Psoas muscle (tissue), 8 donors: ENCODE measurements around the gene DOK7. TPM values are rescaled to one million over a fixed set of nuclear protein-coding genes. Genes with fewer than 3 reads are reported as not detected.

Source experiments
- ATAC-seq, 4 donors: fragments of 200-7000 bp; cut with Tn5 transposase; one replicate each; pipeline ENCODE4 v1.9.1; 2020; ENCODE audit warnings: moderate library complexity in 3 of 4, mild to moderate bottlenecking in 2 of 4
- DNase-seq, 2 donors: peaks; one replicate each; pipeline ENCODE4 v3.0.0-alpha.2; 2020
- H3K27ac ChIP-seq: fragments of 200-600 bp; one replicate; pipeline ENCODE4 v1.8.0; 2022
- H3K27me3 ChIP-seq, 3 donors: fragments of 200-600 bp in 1 of 3; one replicate each; pipeline versions ENCODE4 v1.6.1 to v1.8.0; 2013 to 2022; ENCODE audit warnings: low read length in 2 of 3, mild to moderate bottlenecking in 2 of 3, moderate library complexity in 1 of 3; ENCODE audit not compliant: insufficient read depth in 3 of 3
- H3K36me3 ChIP-seq, 2 donors: fragments of 200-600 bp in 1 of 2; one replicate each; pipeline versions ENCODE4 v1.6.1 to v1.8.0; 2013 to 2022; ENCODE audit warnings: low read depth in 1 of 2, mild to moderate bottlenecking in 1 of 2, moderate library complexity in 1 of 2; ENCODE audit not compliant: insufficient read depth in 1 of 2
- H3K4me1 ChIP-seq: fragments of 200-600 bp; one replicate; pipeline ENCODE4 v1.8.0; 2022
- H3K4me3 ChIP-seq: fragments of 200-600 bp; one replicate; pipeline ENCODE4 v1.8.0; 2022; ENCODE audit warnings: mild to moderate bottlenecking
- H3K9me3 ChIP-seq: fragments of 200-600 bp; one replicate; pipeline ENCODE4 v1.8.0; 2022
- WGBS, 3 donors: extraction: QIAGEN DNeasy Blood & Tissue Kit; methylation state at CpG; one replicate each; pipeline versions ENCODE4 v1.1.6 to v1.1.7; 2013; 5-methylcytosine and 5-hydroxymethylcytosine counted together
- intact Hi-C, 2 donors: fragments of 100-400 bp; cut with DNase I; formaldehyde crosslinking; loops; one replicate each; pipeline versions ENCODE4 v1.11.0 to v1.14.2; 2022
- polyA plus RNA-seq, 3 donors: library from polyadenylated mRNA; stranded (reverse); fragments of 200-250 nt; gene quantifications; one replicate each; pipeline ENCODE4 v1.2.3, GENCODE V29; 2013
- total RNA-seq, 4 donors: library from RNA; stranded (reverse); fragmentation: NEBNext Ultra II Directional in 2 of 4; extraction: Animal tissue kit (Norgen Biotek cat#: 25700) in 2 of 4; gene quantifications; one replicate each; pipeline versions ENCODE4 v1.2.1 to v1.2.4, GENCODE V29; 2021 to 2023
- TF ChIP-seq, protein P1 (sequence below): fragments of 200-600 bp; IDR thresholded peaks from one replicate; pipeline ENCODE4 v1.8.0; 2022; ENCODE audit warnings: antibody characterized with exemption
- donor health status: healthy with polysubstance abuse.
- donor health status: DM: no; HTN: no; CAD: no; lungs with moderate emphysema.
- donor health status: Bipolar disorder and iron deficiency.
- donor health status: healthy.
- donor health status: DM: yes; HTN: yes; CAD: no.
- donor health status: DM: no; HTN: no; CAD: no.
- donor health status: DM: no; HTN: no; CAD: no.
- donor health status: DM: yes; HTN: yes; CAD: no.

The DOK7 gene
- total and polyA plus RNA-seq, 7 donors, result 3.4 to 48.6 (median 21.5) TPM

DNA sequence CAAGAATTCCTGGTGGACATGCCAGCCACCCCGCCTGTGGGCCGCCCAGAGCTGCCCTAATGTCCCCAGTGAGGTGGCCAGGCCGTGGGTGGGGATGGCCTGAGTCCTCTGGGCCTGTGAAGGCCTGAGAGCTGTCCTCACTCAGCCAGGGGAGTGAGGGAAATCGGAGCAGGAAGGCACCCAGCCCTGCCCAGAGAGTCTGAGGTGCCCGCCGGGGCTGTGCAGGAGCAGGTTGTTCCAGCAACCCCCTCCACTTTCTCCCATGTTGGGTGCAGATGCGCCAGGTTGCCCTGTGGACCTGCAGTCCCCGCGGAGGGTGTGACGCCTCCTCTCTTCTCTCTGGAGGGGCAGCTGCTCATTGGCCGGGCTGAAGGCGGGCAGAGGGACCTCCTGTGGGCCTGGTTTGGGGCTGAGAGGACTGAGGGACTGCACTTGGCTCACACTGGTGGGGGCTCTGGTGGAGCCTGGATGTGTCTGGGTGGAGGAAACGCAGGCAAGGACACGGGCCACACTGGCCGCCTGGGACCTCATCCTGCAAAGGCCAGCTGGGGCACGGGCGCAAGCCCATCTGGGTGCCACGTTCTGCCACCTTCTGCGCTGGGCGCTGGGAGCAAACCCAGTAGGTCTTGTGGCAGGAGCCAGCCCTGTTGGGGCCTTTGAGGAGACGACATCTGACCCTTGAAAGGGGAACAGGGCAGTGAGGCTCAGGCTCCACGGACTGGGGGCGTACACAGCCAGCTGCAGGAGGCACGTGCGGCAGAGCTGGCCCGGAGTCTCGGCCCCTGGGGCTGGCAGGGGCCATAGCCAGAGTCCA lies 14.0 kb downstream of the DOK7 start:
- H3K4me3 ChIP-seq, result no peak overlapping the region
- H3K9me3 ChIP-seq, result no peaks in the 10 kb centered on the region
- H3K27ac ChIP-seq, result no peak overlapping the region
- intact Hi-C loops, result no loop called here
- TF ChIP-seq, protein P1, sequence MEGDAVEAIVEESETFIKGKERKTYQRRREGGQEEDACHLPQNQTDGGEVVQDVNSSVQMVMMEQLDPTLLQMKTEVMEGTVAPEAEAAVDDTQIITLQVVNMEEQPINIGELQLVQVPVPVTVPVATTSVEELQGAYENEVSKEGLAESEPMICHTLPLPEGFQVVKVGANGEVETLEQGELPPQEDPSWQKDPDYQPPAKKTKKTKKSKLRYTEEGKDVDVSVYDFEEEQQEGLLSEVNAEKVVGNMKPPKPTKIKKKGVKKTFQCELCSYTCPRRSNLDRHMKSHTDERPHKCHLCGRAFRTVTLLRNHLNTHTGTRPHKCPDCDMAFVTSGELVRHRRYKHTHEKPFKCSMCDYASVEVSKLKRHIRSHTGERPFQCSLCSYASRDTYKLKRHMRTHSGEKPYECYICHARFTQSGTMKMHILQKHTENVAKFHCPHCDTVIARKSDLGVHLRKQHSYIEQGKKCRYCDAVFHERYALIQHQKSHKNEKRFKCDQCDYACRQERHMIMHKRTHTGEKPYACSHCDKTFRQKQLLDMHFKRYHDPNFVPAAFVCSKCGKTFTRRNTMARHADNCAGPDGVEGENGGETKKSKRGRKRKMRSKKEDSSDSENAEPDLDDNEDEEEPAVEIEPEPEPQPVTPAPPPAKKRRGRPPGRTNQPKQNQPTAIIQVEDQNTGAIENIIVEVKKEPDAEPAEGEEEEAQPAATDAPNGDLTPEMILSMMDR, result no peak
- H3K36me3 ChIP-seq, result peaks cover 0 to 7% of the 10 kb centered on the region in 2 donors
- DNase-seq (peak; percentile 6 to 44), ATAC-seq (no peak)
- 74 to 86% (median 78%) methylated on average over 27 of the region's 27 CpGs for WGBS, 3 donors
- H3K27me3 ChIP-seq, result no peaks in the 10 kb centered on the region
- H3K4me1 ChIP-seq, result peaks cover 34% of the 10 kb centered on the region

DNA sequence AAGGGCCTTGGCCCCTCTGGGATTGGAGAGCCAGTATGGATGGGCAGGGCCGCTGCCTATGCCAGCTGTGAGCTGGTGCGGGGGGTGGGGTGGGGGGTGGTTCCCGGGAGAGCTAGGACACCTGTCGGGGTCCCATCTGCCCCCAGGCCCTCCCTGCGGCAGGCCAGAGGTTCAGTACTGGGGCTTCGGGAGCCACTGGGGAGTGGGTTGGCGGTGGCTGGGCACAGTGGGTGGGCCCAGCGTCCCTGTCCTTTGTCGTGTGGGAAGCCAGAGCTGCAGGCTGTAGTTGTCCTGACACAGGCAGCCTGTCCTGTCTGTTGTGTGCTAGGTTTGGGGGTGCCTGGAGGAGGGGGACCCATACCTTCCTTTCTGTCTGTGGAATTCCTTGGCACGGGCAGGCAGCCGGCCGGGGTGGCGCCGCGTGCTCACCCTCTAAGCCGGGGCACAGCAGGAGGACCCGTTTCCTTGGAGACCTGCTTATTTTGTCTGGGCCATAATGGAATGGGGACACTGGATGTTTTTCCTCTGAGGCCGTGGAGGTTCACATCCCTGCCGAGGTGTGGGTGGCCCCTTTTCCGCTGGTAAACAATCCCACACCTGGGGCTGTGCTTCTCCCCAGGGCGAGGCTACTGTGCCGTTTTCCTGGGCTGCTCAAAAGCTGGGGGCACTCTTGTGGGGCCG lies 14.8 kb downstream of the DOK7 start:
- intact Hi-C loops, result no loop called here
- H3K9me3 ChIP-seq, result no peaks in the 10 kb centered on the region
- WGBS, 3 donors, result 65 to 77% (median 74%) methylated on average over 23 of the region's 23 CpGs
- TF ChIP-seq, protein P1, result no peak
- H3K27ac ChIP-seq, result no peak overlapping the region
- DNase-seq (peak; percentile 7 to 39), ATAC-seq (no peak)
- no peaks in the 10 kb centered on the region for H3K27me3 ChIP-seq
- peaks cover 40% of the 10 kb centered on the region for H3K4me1 ChIP-seq
- H3K4me3 ChIP-seq, result no peak overlapping the region
- H3K36me3 ChIP-seq, result peaks cover 0 to 7% of the 10 kb centered on the region in 2 donors

DNA sequence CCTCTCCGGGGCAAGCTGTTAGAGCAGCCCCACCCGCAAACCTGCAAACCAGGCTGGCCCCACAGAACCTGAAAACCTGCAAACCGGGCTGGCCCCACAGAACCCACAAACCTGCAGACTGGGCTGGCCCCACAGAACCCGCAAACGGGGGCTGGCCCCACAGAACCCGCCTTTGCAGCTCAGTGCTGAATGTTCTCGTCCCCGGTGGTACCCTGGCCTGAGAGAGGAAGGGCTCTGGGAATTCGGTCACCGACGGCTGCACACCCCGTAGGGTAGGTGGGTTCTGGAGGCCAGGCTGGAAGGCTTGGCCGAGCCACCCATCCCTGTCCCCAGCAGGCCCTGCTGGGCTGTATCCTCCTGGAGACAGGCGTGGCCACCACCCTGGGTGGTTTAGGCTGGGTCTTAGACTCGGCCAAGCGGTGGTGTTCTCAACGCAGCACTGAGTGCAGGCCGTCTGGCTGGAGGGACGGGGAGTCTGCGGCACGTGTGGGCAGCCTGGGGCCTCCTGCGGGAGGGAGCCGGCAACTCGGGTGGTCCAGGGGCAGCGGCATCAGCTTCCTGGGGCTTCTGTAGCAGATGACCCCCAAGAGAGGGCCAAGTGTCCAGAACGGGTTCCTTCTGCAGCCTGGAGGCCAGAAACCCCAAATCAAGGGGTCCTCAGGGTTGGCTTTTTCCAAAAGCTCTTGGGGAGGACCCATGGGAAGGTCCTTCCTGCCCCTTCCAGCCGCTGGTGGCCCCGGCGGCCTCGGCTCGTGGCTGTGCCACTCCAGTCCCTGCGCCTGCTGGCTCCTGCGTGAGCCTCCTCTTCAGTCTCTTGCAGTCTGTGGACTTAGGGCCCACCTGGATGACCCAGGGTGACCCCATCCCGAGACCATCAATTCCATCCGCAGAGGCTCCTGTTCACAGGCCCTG lies 15.6 kb downstream of the DOK7 start:
- 86 to 93% (median 87%) methylated on average over 32 to 35 of the region's 35 CpGs for WGBS, 3 donors
- DNase-seq, result peak; percentile 12 to 45
- TF ChIP-seq, protein P1, result no peak
- Histone ChIP-seq H3K27ac (no peak overlapping the region), H3K36me3 (peaks cover 0 to 7% of the 10 kb centered on the region in 2 donors), H3K4me1 (peaks cover 35% of the 10 kb centered on the region), H3K27me3 (no peaks in the 10 kb centered on the region), H3K4me3 (no peak overlapping the region), H3K9me3 (no peaks in the 10 kb centered on the region)
- intact Hi-C loops, result no loop called here
- ATAC-seq, result no peak

DNA sequence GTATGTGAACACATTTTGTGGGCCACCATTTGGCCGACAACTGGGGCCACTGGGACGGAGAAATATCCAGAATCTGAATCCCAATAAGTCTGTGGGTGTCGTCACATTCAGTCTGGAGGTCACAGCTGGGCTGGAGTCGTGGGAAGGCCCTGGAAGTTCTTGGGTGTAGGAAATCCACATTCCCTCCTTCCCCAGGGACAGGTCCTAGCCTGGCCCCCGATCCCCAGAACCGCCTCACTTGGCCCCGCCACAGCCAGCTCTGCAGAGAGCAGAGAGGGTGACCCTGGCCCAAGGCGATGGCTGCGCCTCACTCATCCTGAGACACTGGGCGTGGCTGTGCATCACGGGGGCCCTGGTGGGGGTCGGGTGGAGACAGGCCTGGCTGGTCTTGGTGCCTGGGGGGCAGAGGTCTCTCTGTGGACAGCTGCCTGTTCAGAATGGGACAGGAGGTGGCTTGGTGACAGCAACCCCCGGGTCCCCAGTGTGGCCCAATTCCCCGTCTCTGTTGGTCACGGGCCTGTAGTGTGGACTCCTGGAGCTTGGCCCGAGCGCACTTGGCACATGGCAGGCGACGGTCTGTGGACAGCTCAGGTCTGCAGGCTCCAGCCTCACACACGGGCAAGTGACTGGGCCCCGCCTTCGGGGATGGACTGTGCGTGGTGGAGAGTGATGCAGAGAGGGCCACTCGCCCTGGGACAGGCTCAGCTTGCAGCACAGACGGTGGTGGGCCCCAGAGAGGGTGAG lies 16.4 kb downstream of the DOK7 start:
- TF ChIP-seq, protein P1, result no peak
- no peaks in the 10 kb centered on the region for H3K27me3 ChIP-seq
- H3K4me3 ChIP-seq, result no peak overlapping the region
- ATAC-seq, result no peak
- intact Hi-C loops, result no loop called here
- peaks cover 0 to 7% of the 10 kb centered on the region in 2 donors for H3K36me3 ChIP-seq
- peak overlapping the region; percentile 99 for H3K27ac ChIP-seq
- no peaks in the 10 kb centered on the region for H3K9me3 ChIP-seq
- peak in 1 of 2 donors; percentile 33 for DNase-seq
- peaks cover 41% of the 10 kb centered on the region for H3K4me1 ChIP-seq
- WGBS, 3 donors, result 66 to 72% (median 67%) methylated on average over 22 to 25 of the region's 25 CpGs
